Uterus (tissue), 4 donors: ENCODE results near the gene LLCFC1. TPM values are rescaled to one million over a fixed set of nuclear protein-coding genes. Genes with fewer than 3 reads are reported as not detected.
"Not testable (repeated sequence)": the region's sequence is repeated elsewhere in the genome, so short reads cannot be mapped to it uniquely, and the experiment has no call there.

Experiments
- DNase-seq, 2 donors: peaks; one replicate each; pipeline ENCODE4 v3.0.0-alpha.2; 2019 to 2020
- H3K27ac ChIP-seq, 2 donors: fragments of 200-600 bp; sonication (generic); 1 replicate in 1 of 2; 2 replicates in 1 of 2; pipeline ENCODE4 v1.5.1; 2016 to 2018
- H3K27me3 ChIP-seq, 2 donors: fragments of 200-600 bp; sonication (generic); one replicate each; pipeline ENCODE4 v1.5.1; 2018 to 2019; ENCODE audit warnings: control low read depth in 1 of 2
- H3K36me3 ChIP-seq, 2 donors: fragments of 200-600 bp; sonication (generic); one replicate each; pipeline ENCODE4 v1.5.1; 2019; ENCODE audit warnings: control low read depth in 1 of 2
- H3K4me1 ChIP-seq, 2 donors: fragments of 200-600 bp; sonication (generic); one replicate each; pipeline ENCODE4 v1.5.1; 2018 to 2019; ENCODE audit warnings: control low read depth in 1 of 2
- H3K4me3 ChIP-seq, 2 donors: fragments of 200-600 bp; sonication (generic); 1 replicate in 1 of 2; 2 replicates in 1 of 2; pipeline ENCODE4 v1.5.1; 2018 to 2019; ENCODE audit warnings: mild to moderate bottlenecking in 1 of 2
- H3K9me3 ChIP-seq, 2 donors: fragments of 200-600 bp; sonication (generic); one replicate each; pipeline ENCODE4 v1.5.1; 2019; ENCODE audit warnings: control low read depth in 1 of 2
- POLR2A ChIP-seq, 2 donors: fragments of 450-650 bp; IDR thresholded peaks; one replicate each; pipeline ENCODE4 v1.6.1; 2016; ENCODE audit warnings: antibody characterized with exemption in 2 of 2, mild to moderate bottlenecking in 1 of 2, moderate library complexity in 1 of 2
- intact Hi-C: fragments of 100-400 bp; cut with DNase I; formaldehyde crosslinking; loops from one replicate; pipeline ENCODE4 v1.15.1; 2023; ENCODE audit warnings: low total_unique reads
- total RNA-seq, 4 donors: library from RNA; depleted of rRNA in 3 of 4; stranded (reverse); fragments of >200 nt in 3 of 4; gene quantifications; one replicate each; pipeline versions ENCODE4 v1.1.0 to v1.2.4, GENCODE V29; 2014 to 2023
- TF ChIP-seq, protein P1 (sequence below), 4 experiments: fragments of 200-600 bp in 2 of 4; fragments of 450-650 bp in 2 of 4; sonication (generic) in 2 of 4; IDR thresholded peaks; one replicate each; pipeline ENCODE4 v1.5.1; 2016 to 2019; ENCODE audit warnings: antibody characterized with exemption in 4 of 4, mild to moderate bottlenecking in 2 of 4, moderate library complexity in 1 of 4
- donor health status: DM: yes; HTN: yes; CAD: no.

Gene LLCFC1
- total RNA-seq, 4 donors from 2014 or later: not detected

DNA sequence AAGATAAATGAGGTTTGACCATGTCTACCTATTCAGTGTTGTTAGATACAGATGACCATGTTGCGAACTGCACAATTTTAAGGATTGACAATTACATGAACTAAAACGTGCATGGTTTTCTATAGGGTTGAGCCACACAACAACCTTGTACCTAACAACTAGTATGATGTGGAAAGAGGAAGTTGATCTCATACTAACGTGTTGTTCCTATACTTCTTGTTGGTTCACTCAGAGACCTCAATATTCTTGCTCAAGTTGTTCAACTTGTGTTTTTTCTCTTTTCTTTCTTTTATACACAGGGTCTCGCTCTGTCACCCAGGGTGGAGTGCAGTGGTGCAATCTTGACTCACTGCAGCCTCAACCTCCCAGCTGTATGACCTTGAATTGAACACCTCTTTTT lies 28.9 kb downstream of the LLCFC1 start:
- H3K4me1 ChIP-seq: no peaks in the 10 kb centered on the region
- H3K36me3 ChIP-seq: no peaks in the 10 kb centered on the region
- H3K27me3 ChIP-seq: no peaks in the 10 kb centered on the region
- H3K4me3 ChIP-seq: no peak overlapping the region
- DNase-seq: no peak
- H3K27ac ChIP-seq: no peak overlapping the region
- H3K9me3 ChIP-seq: no peaks in the 10 kb centered on the region
- TF ChIP-seq, protein P1, sequence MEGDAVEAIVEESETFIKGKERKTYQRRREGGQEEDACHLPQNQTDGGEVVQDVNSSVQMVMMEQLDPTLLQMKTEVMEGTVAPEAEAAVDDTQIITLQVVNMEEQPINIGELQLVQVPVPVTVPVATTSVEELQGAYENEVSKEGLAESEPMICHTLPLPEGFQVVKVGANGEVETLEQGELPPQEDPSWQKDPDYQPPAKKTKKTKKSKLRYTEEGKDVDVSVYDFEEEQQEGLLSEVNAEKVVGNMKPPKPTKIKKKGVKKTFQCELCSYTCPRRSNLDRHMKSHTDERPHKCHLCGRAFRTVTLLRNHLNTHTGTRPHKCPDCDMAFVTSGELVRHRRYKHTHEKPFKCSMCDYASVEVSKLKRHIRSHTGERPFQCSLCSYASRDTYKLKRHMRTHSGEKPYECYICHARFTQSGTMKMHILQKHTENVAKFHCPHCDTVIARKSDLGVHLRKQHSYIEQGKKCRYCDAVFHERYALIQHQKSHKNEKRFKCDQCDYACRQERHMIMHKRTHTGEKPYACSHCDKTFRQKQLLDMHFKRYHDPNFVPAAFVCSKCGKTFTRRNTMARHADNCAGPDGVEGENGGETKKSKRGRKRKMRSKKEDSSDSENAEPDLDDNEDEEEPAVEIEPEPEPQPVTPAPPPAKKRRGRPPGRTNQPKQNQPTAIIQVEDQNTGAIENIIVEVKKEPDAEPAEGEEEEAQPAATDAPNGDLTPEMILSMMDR (IDR thresholded peaks at IDR 0.05): no peak
- no peak for TF ChIP-seq POLR2A (IDR thresholded peaks at IDR 0.05)
- intact Hi-C loops: no loop called here

DNA sequence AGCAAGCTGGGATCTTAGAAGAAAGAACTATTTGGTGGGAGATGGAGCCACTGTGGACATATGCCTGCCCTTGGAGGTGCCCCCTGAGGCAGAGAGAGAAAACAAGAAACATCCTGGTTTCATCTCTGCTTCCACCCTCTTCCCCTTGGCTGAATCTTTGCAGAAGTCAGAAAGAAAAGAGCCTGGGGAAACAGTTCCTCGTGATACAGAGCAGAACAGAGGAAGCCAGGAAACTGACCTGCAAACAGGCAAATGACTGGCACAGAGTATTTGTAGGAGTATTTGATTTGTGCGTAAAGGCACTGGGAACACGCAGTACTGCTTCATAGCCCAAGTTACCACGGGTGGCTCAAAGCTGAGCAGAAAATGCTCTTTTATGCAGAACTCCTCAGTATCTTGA lies 29.9 kb downstream of the LLCFC1 start:
- no peaks in the 10 kb centered on the region for H3K27me3 ChIP-seq
- no peaks in the 10 kb centered on the region for H3K36me3 ChIP-seq
- no peak for DNase-seq
- intact Hi-C loops: no loop called here
- H3K4me1 ChIP-seq: no peaks in the 10 kb centered on the region
- H3K9me3 ChIP-seq: no peaks in the 10 kb centered on the region
- no peak overlapping the region for H3K4me3 ChIP-seq
- TF ChIP-seq, protein P1 (IDR thresholded peaks at IDR 0.05): no peak
- TF ChIP-seq POLR2A (IDR thresholded peaks at IDR 0.05): no peak
- H3K27ac ChIP-seq: no peak overlapping the region

DNA sequence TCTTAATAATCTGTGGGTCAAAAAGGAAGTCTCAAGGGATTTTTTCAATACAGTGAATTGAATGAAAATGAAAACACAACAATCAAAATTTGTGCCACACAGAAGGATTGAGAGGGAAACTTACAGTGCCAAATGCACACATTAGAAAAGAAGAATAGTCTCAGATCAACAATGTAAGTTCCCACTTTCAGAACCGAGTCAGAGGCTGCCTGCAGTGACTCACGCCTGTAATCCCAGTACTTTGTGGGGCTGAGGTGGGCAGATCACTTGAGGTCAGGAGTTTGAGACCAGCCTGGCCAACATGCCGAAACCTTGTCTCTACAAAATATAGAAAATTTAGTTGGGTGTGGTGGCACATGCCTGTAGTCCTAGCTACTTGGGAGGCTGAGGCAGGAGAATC lies 35.3 kb downstream of the LLCFC1 start:
- no peak for DNase-seq
- Histone ChIP-seq H3K27ac (no peak overlapping the region), H3K36me3 (no peaks in the 10 kb centered on the region), H3K27me3 (no peaks in the 10 kb centered on the region), H3K9me3 (no peaks in the 10 kb centered on the region), H3K4me1 (no peaks in the 10 kb centered on the region), H3K4me3 (no peak overlapping the region)
- no peak for TF ChIP-seq POLR2A (IDR thresholded peaks at IDR 0.05)
- TF ChIP-seq, protein P1 (IDR thresholded peaks at IDR 0.05): no peak
- intact Hi-C loops: no loop called here

DNA sequence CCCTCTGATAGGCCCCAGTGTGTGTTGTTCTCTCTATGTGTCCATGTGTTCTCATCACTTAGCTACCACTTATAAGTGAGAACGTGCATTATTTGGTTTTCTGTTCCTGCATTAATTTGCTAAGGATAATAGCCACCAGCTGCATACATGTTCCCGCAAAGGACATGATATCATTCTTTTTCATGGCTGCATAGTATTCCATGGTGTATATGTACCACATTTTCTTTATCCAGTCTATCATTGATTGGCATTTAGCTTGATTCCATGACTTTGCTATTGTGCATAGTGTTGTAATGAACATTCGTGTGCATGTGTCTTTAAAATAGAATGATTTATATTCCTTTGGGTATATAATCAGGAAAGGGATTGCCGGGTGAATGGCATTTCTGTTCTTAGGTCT lies 39.1 kb downstream of the LLCFC1 start:
- H3K9me3 ChIP-seq, DNase-seq, H3K27ac ChIP-seq, H3K27me3 ChIP-seq, H3K4me1 ChIP-seq, H3K4me3 ChIP-seq, intact Hi-C loops, H3K36me3 ChIP-seq: not testable (repeated sequence)

DNA sequence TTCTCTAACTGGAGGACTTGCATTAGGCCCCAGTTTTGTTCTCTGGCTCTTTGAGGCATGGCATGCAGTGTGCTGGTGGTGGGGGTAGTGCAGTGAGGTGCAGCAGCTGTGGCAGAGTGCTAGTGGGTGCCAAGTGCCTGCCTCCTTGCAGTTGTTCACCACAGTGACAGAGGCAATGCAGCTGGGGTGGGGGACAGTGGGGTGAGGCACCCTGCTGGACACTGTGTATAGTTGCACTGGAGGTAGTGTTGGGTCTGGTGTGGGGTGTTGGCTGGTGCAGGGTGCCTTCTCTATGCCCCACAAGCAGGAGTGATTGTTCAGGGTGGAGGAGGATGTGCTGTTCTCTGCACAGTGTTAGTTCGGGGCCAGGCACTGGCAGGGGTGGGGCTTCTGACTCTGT lies 44.5 kb downstream of the LLCFC1 start:
- H3K4me3 ChIP-seq: no peak overlapping the region
- no peaks in the 10 kb centered on the region for H3K36me3 ChIP-seq
- no peaks in the 10 kb centered on the region for H3K27me3 ChIP-seq
- H3K4me1 ChIP-seq: no peaks in the 10 kb centered on the region
- H3K27ac ChIP-seq: no peak overlapping the region
- DNase-seq: no peak
- intact Hi-C loops: no loop called here
- TF ChIP-seq POLR2A (IDR thresholded peaks at IDR 0.05): no peak
- TF ChIP-seq, protein P1 (IDR thresholded peaks at IDR 0.05): no peak
- H3K9me3 ChIP-seq: no peaks in the 10 kb centered on the region

DNA sequence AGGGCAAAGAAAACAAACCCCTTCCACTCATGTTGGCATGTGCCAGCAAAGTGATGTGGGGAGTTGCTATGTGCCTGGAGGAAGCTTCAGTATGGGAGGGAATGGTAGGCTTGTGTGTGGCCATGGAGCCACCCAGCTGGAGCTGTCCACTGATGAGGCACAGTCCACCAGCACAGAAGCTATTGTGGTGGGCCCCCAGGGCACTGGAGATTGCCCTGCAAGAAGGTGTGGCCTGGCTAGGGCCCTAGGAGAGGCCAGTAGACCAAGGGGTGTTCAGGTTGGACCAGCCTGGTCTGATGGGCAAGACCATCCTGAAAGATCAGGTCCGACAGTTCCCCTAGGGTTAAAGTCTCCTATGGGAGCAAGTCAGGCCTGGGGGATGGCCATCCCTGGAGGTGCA lies 45.0 kb downstream of the LLCFC1 start:
- TF ChIP-seq, protein P1 (IDR thresholded peaks at IDR 0.05): no peak
- TF ChIP-seq POLR2A (IDR thresholded peaks at IDR 0.05): no peak
- intact Hi-C loops: no loop called here
- DNase-seq: no peak
- no peaks in the 10 kb centered on the region for H3K27me3 ChIP-seq
- H3K36me3 ChIP-seq: no peaks in the 10 kb centered on the region
- no peak overlapping the region for H3K27ac ChIP-seq
- H3K4me1 ChIP-seq: no peaks in the 10 kb centered on the region
- no peaks in the 10 kb centered on the region for H3K9me3 ChIP-seq
- no peak overlapping the region for H3K4me3 ChIP-seq
